GM12878 (cell line): Measurements from ENCODE around the gene TPCN1.

Experiments
- POLR2AphosphoS5 ChIP-seq: IDR thresholded peaks from 2 replicates; pipeline ENCODE4 v1.6.1; 2011; ENCODE audit warnings: mild to moderate bottlenecking, low read length, inconsistent platforms
- RCOR1 ChIP-seq: conservative IDR thresholded peaks from 2 replicates; pipeline ENCODE4 v1.6.1; 2012; ENCODE audit warnings: low read depth, low read length, improper control_type of control experiment

DNA sequence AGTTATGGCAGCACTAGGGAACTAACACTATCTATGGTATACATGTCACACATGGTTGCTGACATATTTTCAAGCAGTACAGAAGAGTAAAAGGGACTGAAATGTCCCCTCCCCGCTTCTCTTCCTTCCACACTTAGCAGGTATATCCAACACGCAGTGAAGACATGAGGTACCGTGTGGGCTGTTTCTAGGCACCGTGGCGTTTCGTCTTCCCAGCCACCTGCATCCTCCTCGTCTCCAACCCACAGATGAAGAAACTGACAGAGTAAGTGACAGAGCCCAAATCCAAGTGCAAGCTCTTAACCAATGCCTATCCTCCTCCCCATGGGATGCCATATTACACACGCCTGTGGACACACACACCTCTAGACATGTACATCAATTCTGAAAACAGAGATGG, 81.2 kb downstream of the TPCN1 start:
- TF ChIP-seq POLR2AphosphoS5, result no peak
- TF ChIP-seq RCOR1, result no peak
